Measurements from ENCODE around the gene PCBP4.
"Not testable (repeated sequence)": the region's sequence is repeated elsewhere in the genome, so short reads cannot be mapped to it uniquely, and the experiment has no call there.

- TF ChIP-seq EZH2 (IDR thresholded peaks at IDR 0.05; ENCODE audit: borderline replicate concordance, insufficient read depth, low read depth, low read length, poor library complexity, severe bottlenecking), result not testable (repeated sequence)
- TF ChIP-seq, protein P1, sequence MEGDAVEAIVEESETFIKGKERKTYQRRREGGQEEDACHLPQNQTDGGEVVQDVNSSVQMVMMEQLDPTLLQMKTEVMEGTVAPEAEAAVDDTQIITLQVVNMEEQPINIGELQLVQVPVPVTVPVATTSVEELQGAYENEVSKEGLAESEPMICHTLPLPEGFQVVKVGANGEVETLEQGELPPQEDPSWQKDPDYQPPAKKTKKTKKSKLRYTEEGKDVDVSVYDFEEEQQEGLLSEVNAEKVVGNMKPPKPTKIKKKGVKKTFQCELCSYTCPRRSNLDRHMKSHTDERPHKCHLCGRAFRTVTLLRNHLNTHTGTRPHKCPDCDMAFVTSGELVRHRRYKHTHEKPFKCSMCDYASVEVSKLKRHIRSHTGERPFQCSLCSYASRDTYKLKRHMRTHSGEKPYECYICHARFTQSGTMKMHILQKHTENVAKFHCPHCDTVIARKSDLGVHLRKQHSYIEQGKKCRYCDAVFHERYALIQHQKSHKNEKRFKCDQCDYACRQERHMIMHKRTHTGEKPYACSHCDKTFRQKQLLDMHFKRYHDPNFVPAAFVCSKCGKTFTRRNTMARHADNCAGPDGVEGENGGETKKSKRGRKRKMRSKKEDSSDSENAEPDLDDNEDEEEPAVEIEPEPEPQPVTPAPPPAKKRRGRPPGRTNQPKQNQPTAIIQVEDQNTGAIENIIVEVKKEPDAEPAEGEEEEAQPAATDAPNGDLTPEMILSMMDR (IDR thresholded peaks at IDR 0.05), result not testable (repeated sequence)
These were observed 38.3 kb downstream of the PCBP4 start for GRCh38 chr3:51928981-51929380.

Measured in B cell (primary cell).